Measurements from ENCODE around the gene ZNF740. TPM values are rescaled to one million over a fixed set of nuclear protein-coding genes. Genes with fewer than 3 reads are reported as not detected.
A peak's percentile ranks its signal among the peaks of the same experiment; 100 is the strongest.

The ZNF740 gene
- total and polyA plus RNA-seq, 2 of the 4 experiments (the other 2 are of a cell fraction): 13.1 to 14.0 TPM

- whole genome bisulfite sequencing, 2 experiments (ENCODE audit: extremely low coverage in 2 of 2, insufficient read length in 1 of 2): no CpG with 5 or more reads among the region's 1 CpG
- Histone ChIP-seq H2AFZ (replicated peaks; ENCODE audit: low read length, poor library complexity) (peak overlapping the region; percentile 9), H3K4me3 (ENCODE audit: insufficient read depth, low read depth, low read length) (no peak overlapping the region)
Measured at GRCh38 chr12:53201177-53201541, 20.6 kb downstream of the ZNF740 start.

More at GRCh38 chr12:53201177-53201541, 20.6 kb downstream of the ZNF740 start:
- no peak overlapping the region for H3K9ac ChIP-seq (ENCODE audit: low read depth, low read length)
- H2AK5ac ChIP-seq (ENCODE audit: low read depth, low read length): no peak overlapping the region
- no peak overlapping the region for H4K91ac ChIP-seq (ENCODE audit: insufficient read depth, low read depth, low read length)
- no peak overlapping the region for H3K14ac ChIP-seq (replicated peaks; ENCODE audit: low read depth, low read length)
- intact Hi-C loops (cut with micrococcal nuclease) (no loop called here), in situ Hi-C loops (cut with MboI; ENCODE audit: low sequenced_read_pairs) (no loop called here), dilution Hi-C loops (cut with HindIII; ENCODE audit: low sequenced_read_pairs, unreplicated experiment) (no loop called here)
- no peak overlapping the region for H2AK9ac ChIP-seq (replicated peaks; ENCODE audit: low read depth, low read length, poor library complexity)
- peak overlapping the region; percentile 6; the same call in 1 of the 2 replicates for H3K4me2 ChIP-seq (ENCODE audit: low read depth, low read length)
- peaks cover 2% of the 10 kb centered on the region; the same call in 1 of the 2 replicates for H3K27me3 ChIP-seq (ENCODE audit: control insufficient read depth, insufficient read depth, low read length)
- H2BK20ac ChIP-seq (ENCODE audit: low read depth, low read length): no peak overlapping the region
- H3K56ac ChIP-seq (ENCODE audit: extremely low read depth, insufficient read depth, low read length): no peak overlapping the region
- BruUV-seq (replicated peaks): no TSS peak
- ATAC-seq (ENCODE audit: low read depth) (peak; percentile 11), DNase-seq (peak; percentile 49)
- CTCF ChIA-PET: interaction anchor here (0.7 to 1.6 kb wide), 3 partner anchors 12 to 98 kb away, joined by 3 to 4 read pairs (median 3); partner anchors contain the start of gene MYG1
- H3K79me1 ChIP-seq (ENCODE audit: low read depth in 1 of 2, low read length in 2 of 2): no peaks in the 10 kb centered on the region
- POLR2A ChIA-PET (ENCODE audit: unreplicated experiment): no interaction called here
- no peak overlapping the region for H3K18ac ChIP-seq (ENCODE audit: low read depth, low read length)
- no peak overlapping the region for H3K23ac ChIP-seq (ENCODE audit: low read depth, low read length)
- H4K20me1 ChIP-seq (ENCODE audit: insufficient read depth, low read length): no peaks in the 10 kb centered on the region
- peaks cover 3% of the 10 kb centered on the region for H3K4me1 ChIP-seq (ENCODE audit: control insufficient read depth, insufficient read depth, low read length)
- H2BK5ac ChIP-seq (ENCODE audit: low read depth, low read length, poor library complexity, severe bottlenecking): no peak overlapping the region
- no peak overlapping the region for H3K27ac ChIP-seq (ENCODE audit: insufficient read depth, low read length)
- H3K9me1 ChIP-seq (ENCODE audit: insufficient read depth, low read length): peaks cover 6% of the 10 kb centered on the region; the same call in 1 of the 2 replicates
- H2BK120ac ChIP-seq (ENCODE audit: low read depth, low read length): no peak overlapping the region
- H4K5ac ChIP-seq (ENCODE audit: low read depth, low read length): no peak overlapping the region
- no peaks in the 10 kb centered on the region for H3K36me3 ChIP-seq (ENCODE audit: control insufficient read depth, insufficient read depth, low read length)
- H3K4ac ChIP-seq (ENCODE audit: low read depth, low read length): no peak overlapping the region
- TF ChIP-seq MAFK (IDR thresholded peaks at IDR 0.05; ENCODE audit: low read depth, low read length) (no peak), FOS (IDR thresholded peaks at IDR 0.05; ENCODE audit: low read depth, low read length) (no peak), RAD21 (IDR thresholded peaks at IDR 0.05; ENCODE audit: low read length) (no peak), MXI1 (IDR thresholded peaks at IDR 0.05; ENCODE audit: borderline replicate concordance, low read depth, low read length) (no peak), RCOR1 (IDR thresholded peaks at IDR 0.05; ENCODE audit: insufficient replicate concordance, low read length) (no peak), USF2 (IDR thresholded peaks at IDR 0.05; ENCODE audit: low read depth, low read length) (no peak), NFE2L2 (IDR thresholded peaks at IDR 0.05; ENCODE audit: low read depth, low read length) (no peak), ELK1 (IDR thresholded peaks at IDR 0.05; ENCODE audit: borderline replicate concordance, low read depth, low read length) (no peak), MAZ (IDR thresholded peaks at IDR 0.05; ENCODE audit: borderline replicate concordance, low read depth, low read length) (no peak), CHD1 (IDR thresholded peaks at IDR 0.05; ENCODE audit: low read depth, low read length) (no peak), BHLHE40 (IDR thresholded peaks at IDR 0.05; ENCODE audit: low read depth, low read length) (no peak), POLR2A (IDR thresholded peaks at IDR 0.05; ENCODE audit: low read depth, low read length) (no peak), CEBPB (IDR thresholded peaks at IDR 0.05; ENCODE audit: low read depth, low read length) (no peak), SMC3 (IDR thresholded peaks at IDR 0.05; ENCODE audit: low read depth, low read length) (no peak), RFX5 (IDR thresholded peaks at IDR 0.05; ENCODE audit: low read depth, low read length) (no peak)
- TF ChIP-seq, protein P1, sequence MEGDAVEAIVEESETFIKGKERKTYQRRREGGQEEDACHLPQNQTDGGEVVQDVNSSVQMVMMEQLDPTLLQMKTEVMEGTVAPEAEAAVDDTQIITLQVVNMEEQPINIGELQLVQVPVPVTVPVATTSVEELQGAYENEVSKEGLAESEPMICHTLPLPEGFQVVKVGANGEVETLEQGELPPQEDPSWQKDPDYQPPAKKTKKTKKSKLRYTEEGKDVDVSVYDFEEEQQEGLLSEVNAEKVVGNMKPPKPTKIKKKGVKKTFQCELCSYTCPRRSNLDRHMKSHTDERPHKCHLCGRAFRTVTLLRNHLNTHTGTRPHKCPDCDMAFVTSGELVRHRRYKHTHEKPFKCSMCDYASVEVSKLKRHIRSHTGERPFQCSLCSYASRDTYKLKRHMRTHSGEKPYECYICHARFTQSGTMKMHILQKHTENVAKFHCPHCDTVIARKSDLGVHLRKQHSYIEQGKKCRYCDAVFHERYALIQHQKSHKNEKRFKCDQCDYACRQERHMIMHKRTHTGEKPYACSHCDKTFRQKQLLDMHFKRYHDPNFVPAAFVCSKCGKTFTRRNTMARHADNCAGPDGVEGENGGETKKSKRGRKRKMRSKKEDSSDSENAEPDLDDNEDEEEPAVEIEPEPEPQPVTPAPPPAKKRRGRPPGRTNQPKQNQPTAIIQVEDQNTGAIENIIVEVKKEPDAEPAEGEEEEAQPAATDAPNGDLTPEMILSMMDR (conservative IDR thresholded peaks at IDR 0.05; ENCODE audit: low read depth, low read length): no peak
- H2BK15ac ChIP-seq (ENCODE audit: low read depth, low read length): no peak overlapping the region
- no peak overlapping the region for H4K8ac ChIP-seq (ENCODE audit: low read depth in 2 of 2, low read length in 2 of 2)
- H3K9me3 ChIP-seq (ENCODE audit: control insufficient read depth, insufficient read depth, low read length): no peaks in the 10 kb centered on the region
